HG02798 (cell line): ENCODE measurements around the gene TRIP6.

Experiments
- ATAC-seq: cut with Tn5 transposase; IDR thresholded peaks from one replicate; pipeline ENCODE4 v1.9.1; 2021; ENCODE audit warnings: mild to moderate bottlenecking; ENCODE audit not compliant: unreplicated experiment, poor library complexity

Gene TRIP6

GRCh38 chr7:100867776-100868485 lies 744 bp downstream of the TRIP6 start:
- peak; percentile 13 for ATAC-seq

- ATAC-seq = no peak
Measured at GRCh38 chr7:100873599-100874299, 6.6 kb downstream of the TRIP6 start.

DNA sequence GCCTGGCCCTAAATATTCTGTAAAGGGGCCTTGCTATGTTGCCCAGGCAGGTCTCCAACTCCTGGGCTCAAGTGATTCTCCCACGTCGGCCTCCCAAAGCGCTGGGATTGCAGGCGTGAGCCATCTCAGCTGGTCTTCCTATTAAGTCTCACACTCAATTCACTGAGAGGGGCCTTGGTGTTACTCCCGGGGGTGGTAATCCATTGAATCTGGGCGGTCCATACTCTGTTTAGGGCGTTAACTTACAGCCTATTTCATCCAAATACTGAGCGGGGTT lies 7.1 kb downstream of the TRIP6 start:
- no peak for ATAC-seq

- ATAC-seq = peak; percentile 96
Measured at GRCh38 chr7:100874577-100875355, 7.6 kb downstream of the TRIP6 start, which contains the start of gene SRRT. Gene SRRT (plus strand): TSS chr7:100875103. CDS start chr7:100875591, 488 bp downstream.

- ATAC-seq = no peak
Measured at GRCh38 chr7:100875356-100875751, 8.2 kb downstream of the TRIP6 start.

DNA sequence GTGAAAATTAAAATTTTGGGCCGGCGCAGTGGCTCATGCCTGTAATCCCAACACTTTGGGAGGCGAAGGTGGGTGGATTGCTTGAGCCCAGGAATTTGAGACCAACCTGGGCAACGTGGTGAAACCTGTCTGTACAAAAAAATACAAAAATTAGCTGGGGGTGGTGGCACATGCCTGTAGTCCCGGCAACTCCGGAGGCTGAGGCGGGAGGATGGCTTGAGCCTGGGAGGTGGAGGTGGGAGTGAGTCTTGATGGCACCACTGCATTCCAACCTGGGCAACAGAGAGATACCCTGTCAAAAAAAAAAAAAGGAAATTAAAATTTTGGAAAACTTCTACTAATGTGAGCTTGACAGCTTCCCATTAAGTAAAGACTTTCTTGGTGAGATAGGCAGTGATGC lies 10.8 kb downstream of the TRIP6 start:
- ATAC-seq = no peak

- no peak for ATAC-seq
Measured at GRCh38 chr7:100878685-100879084, 11.5 kb downstream of the TRIP6 start.

DNA sequence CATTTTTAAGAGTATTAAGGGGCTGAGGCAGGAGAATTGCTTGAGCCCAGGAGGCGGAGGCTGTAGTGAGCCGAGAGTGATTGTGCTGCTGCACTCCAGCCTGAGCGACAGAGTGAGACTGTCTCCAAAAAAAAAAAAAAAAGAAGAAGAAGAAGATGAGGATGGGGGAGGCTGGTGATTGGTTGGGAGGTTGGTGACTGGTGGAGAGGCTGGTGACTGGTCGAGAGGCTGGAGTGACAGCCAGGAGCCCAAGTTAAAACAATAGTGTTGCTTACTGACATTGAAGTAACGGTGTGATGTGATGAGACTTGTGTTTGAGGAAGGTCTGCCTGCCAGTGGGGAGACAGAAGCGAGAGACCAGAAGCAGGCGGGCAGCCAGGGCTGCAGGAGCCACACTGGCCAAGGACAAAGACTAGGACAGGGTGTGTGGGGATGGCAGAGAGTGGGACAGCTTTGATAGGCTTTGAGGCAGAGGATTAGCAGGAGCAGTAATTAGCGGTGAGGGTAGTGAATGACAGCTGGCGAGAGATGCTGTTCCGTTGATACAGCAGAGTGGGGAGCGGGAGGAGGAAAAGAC lies 12.6 kb downstream of the TRIP6 start:
- no peak for ATAC-seq

GRCh38 chr7:100880645-100881044 lies 13.5 kb downstream of the TRIP6 start:
- ATAC-seq = no peak

GRCh38 chr7:100881136-100881535 lies 13.9 kb downstream of the TRIP6 start:
- no peak for ATAC-seq

DNA sequence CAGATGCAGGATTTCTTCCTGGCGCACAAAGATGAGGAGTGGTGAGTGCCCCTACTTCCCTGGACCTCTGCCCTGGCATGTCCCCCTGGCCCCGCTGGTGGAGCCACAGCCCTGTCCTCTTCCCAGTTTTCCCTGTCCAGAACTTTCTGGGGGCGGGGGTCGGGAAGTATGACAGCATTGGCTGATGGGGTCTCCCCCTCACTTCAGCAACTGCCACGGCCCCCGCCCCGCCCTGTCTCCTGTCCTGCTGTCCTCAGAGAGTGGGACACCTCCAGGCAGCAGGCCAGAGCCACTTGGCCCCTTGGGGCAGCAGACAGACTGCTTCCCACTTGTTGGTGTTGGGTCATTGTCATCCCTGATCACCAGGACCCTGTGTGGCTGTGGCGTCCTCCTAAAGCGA lies 15.0 kb downstream of the TRIP6 start:
- no peak for ATAC-seq

DNA sequence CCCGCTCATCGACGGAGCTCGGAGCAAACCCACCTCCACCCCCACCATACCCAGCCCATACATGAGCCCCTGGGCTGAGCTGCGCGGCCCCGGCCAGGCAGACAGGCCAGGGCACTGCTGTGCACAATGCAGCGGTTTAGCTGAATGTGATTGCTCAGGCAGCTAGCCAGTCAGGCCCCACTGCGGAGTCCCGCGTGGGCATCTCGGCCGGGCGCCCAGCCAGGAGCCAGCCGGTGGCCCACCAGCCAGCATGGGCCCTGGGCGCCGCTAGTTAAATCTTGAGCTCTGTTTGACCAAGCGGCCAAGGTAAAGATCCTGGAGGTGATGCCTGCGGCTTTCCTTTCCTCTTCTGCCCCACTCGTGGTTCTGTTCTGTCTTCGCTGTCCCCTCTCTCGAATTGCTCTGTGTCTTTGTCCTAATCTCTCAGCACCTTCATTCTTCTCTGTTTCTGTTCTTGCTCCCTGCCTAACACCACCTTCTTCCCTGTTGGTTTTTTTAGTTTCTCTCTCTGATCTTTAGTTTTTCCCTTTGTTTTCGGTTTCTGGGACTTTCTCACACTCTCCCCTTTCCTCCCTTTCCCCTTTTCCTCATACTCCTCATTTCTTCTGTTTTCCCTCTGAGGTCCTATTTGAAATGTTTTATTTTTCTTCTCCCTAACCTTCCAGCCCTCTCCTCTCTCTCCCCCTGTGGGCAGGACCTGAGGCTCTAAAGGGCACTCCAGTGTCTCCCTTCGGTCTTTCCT lies 15.8 kb downstream of the TRIP6 start:
- no peak for ATAC-seq

- no peak for ATAC-seq
Measured at GRCh38 chr7:100884736-100885439, 17.7 kb downstream of the TRIP6 start.

- no peak for ATAC-seq
Measured at GRCh38 chr7:100885440-100886141, 18.4 kb downstream of the TRIP6 start.

DNA sequence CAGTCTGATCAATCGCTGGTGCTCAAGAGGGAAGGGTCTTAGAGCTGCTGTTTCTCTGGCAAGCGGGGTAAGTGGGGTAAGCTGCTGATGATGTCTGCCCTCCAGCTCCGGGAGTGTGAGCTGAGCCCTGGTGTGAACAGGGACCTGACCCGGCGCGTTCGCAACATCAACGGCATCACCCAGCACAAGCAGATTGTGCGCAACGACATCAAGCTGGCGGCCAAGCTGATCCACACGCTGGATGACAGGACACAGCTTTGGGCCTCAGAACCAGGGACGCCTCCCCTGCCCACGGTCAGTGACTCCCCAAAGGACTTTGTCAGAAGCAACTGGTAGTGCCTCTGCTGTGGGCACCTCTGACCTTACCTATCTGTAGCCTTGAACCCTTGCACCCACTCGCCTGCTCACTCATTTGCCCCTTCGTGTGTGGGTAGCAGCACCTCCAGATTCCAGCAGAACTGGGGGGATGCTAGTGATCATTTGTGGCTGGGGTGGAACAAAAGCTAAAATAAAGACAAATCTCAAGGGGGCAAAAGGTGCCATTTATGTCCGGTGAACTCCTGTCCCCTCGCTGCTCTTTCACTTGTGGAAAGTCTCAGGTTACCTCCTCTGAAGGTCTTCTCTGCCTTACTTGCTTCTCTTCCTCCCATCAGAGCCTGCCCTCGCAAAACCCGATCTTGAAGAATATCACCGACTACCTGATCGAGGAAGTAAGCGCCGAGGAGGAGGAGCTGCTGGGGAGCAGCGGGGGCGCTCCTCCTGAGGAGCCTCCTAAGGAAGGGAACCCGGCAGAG lies 19.2 kb downstream of the TRIP6 start:
- no peak for ATAC-seq

GRCh38 chr7:100886936-100887515 lies 19.8 kb downstream of the TRIP6 start:
- ATAC-seq = no peak

DNA sequence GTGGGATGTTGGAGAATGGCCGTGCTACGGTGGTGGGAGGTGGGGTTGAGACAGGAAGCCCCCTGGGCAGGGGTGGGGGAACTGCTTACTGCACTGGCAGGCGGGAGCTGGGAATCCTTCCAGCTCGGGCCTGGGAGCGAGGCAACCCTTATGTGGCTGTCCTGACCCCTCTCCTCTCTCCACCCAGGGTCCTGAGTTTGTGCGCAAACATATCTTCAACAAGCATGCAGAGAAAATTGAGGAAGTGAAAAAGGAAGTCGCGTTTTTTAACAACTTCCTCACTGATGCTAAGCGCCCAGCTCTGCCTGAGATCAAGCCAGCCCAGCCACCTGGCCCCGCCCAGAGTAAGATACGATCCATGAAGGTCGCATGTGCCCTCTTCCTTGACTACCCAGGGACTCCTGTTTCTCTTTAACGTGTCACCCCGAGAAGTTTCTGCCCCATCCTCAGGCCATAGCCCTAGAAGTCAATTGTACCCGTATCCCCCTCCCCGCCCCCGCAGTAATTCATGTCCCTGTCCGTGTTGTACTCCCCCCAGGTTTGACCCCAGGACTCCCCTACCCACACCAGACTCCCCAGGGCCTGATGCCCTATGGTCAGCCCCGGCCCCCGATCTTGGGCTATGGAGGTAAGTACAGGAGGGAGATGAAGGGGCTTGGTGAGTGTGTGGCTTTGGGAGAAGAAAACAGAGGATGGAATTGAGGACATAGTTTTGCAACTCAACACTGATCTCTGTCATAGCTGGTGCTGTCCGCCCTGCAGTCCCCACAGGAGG lies 20.5 kb downstream of the TRIP6 start:
- peak; percentile 26 for ATAC-seq
